HepG2 (cell line): ENCODE results near the gene CCNB1. TPM values are rescaled to one million over a fixed set of nuclear protein-coding genes. Genes with fewer than 3 reads are reported as not detected.
A peak's percentile ranks its signal among the peaks of the same experiment; 100 is the strongest.

ENCODE experiments used
- AGO2 ChIP-seq: fragments of 200-400 bp; formaldehyde crosslinking; optimal IDR thresholded peaks from 2 replicates; pipeline ENCODE3; 2017; ENCODE audit warnings: mild to moderate bottlenecking, low read depth, low read length, moderate library complexity
- EED ChIP-seq: sonication (generic); formaldehyde crosslinking; IDR thresholded peaks from 2 replicates; pipeline ENCODE4 v1.5.0; 2020; ENCODE audit warnings: mild to moderate bottlenecking, missing genetic modification reagents
- HDAC2 ChIP-seq: sonication (generic); formaldehyde crosslinking; IDR thresholded peaks from 2 replicates; pipeline ENCODE4 v1.4.0; 2020; ENCODE audit warnings: missing genetic modification reagents
- HOXA7 ChIP-seq: sonication (generic); formaldehyde crosslinking; IDR thresholded peaks from 2 replicates; pipeline ENCODE4 v1.8.1; 2022; ENCODE audit warnings: mild to moderate bottlenecking, missing genetic modification reagents, moderate library complexity
- NFKB2 ChIP-seq: sonication (generic); formaldehyde crosslinking; IDR thresholded peaks from 2 replicates; pipeline ENCODE4 v1.4.0; 2020; ENCODE audit warnings: missing genetic modification reagents, borderline replicate concordance
- PLRG1 ChIP-seq: fragments of 450-650 bp; conservative IDR thresholded peaks from 2 replicates; pipeline ENCODE4 v1.6.1; 2016
- POLR2AphosphoS5 ChIP-seq: IDR thresholded peaks from 2 replicates; pipeline ENCODE4 v1.6.1; 2012; ENCODE audit warnings: low read depth, low read length
- REXO4 ChIP-seq: sonication (generic); formaldehyde crosslinking; IDR thresholded peaks from 2 replicates; pipeline ENCODE4 v1.8.0; 2022; ENCODE audit warnings: missing genetic modification reagents, mild to moderate bottlenecking, borderline replicate concordance
- RXRA ChIP-seq: sonication (generic); formaldehyde crosslinking; IDR thresholded peaks from 2 replicates; pipeline ENCODE4 v1.5.1; 2020; ENCODE audit warnings: missing genetic modification reagents
- ZBTB21 ChIP-seq: sonication (generic); formaldehyde crosslinking; IDR thresholded peaks from 2 replicates; pipeline ENCODE4 v1.4.0; 2020; ENCODE audit warnings: missing genetic modification reagents
- ZBTB4 ChIP-seq: sonication (generic); formaldehyde crosslinking; IDR thresholded peaks from 2 replicates; pipeline ENCODE4 v1.4.0; 2020; ENCODE audit warnings: missing genetic modification reagents, mild to moderate bottlenecking, borderline replicate concordance
- ZNF20 ChIP-seq: sonication (generic); formaldehyde crosslinking; IDR thresholded peaks from 2 replicates; pipeline ENCODE4 v1.4.0; 2020; ENCODE audit warnings: mild to moderate bottlenecking, moderate library complexity, missing genetic modification reagents
- ZNF34 ChIP-seq: sonication (generic); formaldehyde crosslinking; IDR thresholded peaks from 2 replicates; pipeline ENCODE4 v1.4.0; 2020; ENCODE audit warnings: mild to moderate bottlenecking, missing genetic modification reagents, borderline replicate concordance
- ZNF562 ChIP-seq: sonication (generic); formaldehyde crosslinking; IDR thresholded peaks from 2 replicates; pipeline ENCODE4 v1.8.0; 2022; ENCODE audit warnings: missing genetic modification reagents, borderline replicate concordance
- ZNF570 ChIP-seq: sonication (generic); formaldehyde crosslinking; IDR thresholded peaks from 2 replicates; pipeline ENCODE4 v1.4.0; 2020; ENCODE audit warnings: mild to moderate bottlenecking, missing genetic modification reagents, borderline replicate concordance
- ZNF646 ChIP-seq: sonication (generic); formaldehyde crosslinking; IDR thresholded peaks from 2 replicates; pipeline ENCODE4 v1.9.0; 2021; ENCODE audit warnings: mild to moderate bottlenecking, missing genetic modification reagents
- polyA plus RNA-seq, 8 experiments: library from polyadenylated mRNA; depleted of rRNA in 3 of 8; stranded (reverse) in 7 of 8; unstranded in 1 of 8; fragments of >200 nt; fragmentation: Illumina TruSeq in 4 of 8; extraction: Trizol in 4 of 8; gene quantifications; 2 replicates each; pipeline versions ENCODE4 v1.2.1 to v1.2.3, GENCODE V29; 2011 to 2016; ENCODE audit warnings: low read depth in 4 of 8, missing spikeins in 1 of 8, mixed read lengths in 1 of 8; ENCODE audit not compliant: insufficient read depth in 1 of 8
- total RNA-seq, 5 experiments: library from RNA; depleted of rRNA; stranded (reverse); fragments of >200 nt; fragmentation: Illumina TruSeq; extraction: Trizol; gene quantifications; 2 replicates each; pipeline ENCODE4 v1.2.3, GENCODE V29; 2016; ENCODE audit warnings: low read depth in 1 of 5
- TF ChIP-seq, protein P1 (sequence below): sonication (generic); formaldehyde crosslinking; conservative IDR thresholded peaks from 2 replicates; pipeline ENCODE4 v1.8.0; 2022; ENCODE audit warnings: low read depth, missing genetic modification reagents

Gene CCNB1
- total and polyA plus RNA-seq, 2 of the 13 experiments (the other 11 are each of a cell fraction or from before 2014, with no cell fraction given), result 82.3 to 316 TPM

DNA sequence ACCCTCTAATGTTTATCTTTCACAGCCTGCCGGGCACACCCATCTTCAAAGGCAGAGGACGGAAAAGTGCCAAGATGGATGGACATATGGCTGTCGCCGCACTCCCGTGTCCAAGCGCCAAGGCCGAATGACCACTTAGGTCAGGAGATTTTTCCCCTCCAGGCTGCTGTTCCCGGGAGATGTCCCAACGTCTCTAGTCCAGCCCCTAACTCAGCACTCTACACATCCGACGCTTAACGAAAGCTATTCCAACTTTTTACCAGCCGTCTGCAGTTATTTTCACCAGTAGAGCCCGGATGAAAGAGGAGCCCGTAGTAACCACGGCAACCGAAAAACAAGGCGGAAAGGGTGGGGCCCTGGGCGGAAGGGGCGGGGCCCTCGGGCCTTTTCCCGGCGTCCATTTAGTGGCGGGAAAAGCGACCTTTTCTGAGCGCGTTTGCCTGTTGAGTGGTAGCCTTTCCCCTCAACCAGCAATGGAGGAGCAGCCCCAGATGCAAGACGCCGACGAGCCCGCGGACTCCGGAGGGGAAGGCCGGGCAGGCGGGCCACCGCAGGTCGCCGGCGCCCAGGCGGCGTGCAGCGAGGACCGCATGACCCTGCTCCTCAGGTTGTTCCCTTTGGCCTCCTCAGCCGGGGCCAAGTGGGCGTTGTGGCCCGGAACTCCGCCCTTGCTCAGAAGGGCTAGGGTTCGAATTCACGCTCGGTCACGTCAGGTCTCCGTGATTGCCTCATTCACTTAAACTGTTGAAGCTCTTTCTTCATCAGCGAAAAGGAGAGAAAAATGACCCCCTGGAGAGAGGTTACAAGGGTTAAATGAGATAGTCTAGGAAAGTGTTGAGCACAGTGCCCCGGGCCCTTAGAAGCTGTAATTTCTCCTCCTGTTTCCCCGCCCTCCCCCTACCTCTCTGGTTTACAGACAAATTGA is 22.5 kb downstream of the CCNB1 start, which contains the start of gene CENPH (continued):
- TF ChIP-seq POLR2AphosphoS5 (peak; percentile 72; the same call in 1 of the 2 replicates), ZNF646 (CRISPR knock-in tag) (no peak), EED (no peak), RXRA (peak; percentile 80), PLRG1 (no peak), HOXA7 (CRISPR knock-in tag) (no peak), ZBTB4 (CRISPR knock-in tag) (peak; percentile 57; the same call in 1 of the 2 replicates), ZNF20 (CRISPR knock-in tag) (0 out of 2 replicates have a peak, but pooled peaks have one; percentile 25), ZNF570 (no peak), ZBTB21 (CRISPR knock-in tag) (no peak), AGO2 (peak; percentile 74), ZNF34 (CRISPR knock-in tag) (0 out of 2 replicates have a peak, but pooled peaks have one; percentile 38), REXO4 (no peak), ZNF562 (no peak), HDAC2 (peak; percentile 71), NFKB2 (CRISPR knock-in tag) (no peak)
- TF ChIP-seq, protein P1, sequence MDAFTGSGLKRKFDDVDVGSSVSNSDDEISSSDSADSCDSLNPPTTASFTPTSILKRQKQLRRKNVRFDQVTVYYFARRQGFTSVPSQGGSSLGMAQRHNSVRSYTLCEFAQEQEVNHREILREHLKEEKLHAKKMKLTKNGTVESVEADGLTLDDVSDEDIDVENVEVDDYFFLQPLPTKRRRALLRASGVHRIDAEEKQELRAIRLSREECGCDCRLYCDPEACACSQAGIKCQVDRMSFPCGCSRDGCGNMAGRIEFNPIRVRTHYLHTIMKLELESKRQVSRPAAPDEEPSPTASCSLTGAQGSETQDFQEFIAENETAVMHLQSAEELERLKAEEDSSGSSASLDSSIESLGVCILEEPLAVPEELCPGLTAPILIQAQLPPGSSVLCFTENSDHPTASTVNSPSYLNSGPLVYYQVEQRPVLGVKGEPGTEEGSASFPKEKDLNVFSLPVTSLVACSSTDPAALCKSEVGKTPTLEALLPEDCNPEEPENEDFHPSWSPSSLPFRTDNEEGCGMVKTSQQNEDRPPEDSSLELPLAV (CRISPR knock-in tag), result no peak
